Uterus (tissue), 2 donors: ENCODE measurements around the gene PLXND1.

Experiments used
- CTCF ChIP-seq, 4 experiments: fragments of 200-600 bp in 2 of 4; fragments of 450-650 bp in 2 of 4; sonication (generic) in 2 of 4; IDR thresholded peaks; one replicate each; pipeline ENCODE4 v1.5.1; 2016 to 2019; ENCODE audit warnings: antibody characterized with exemption in 4 of 4, mild to moderate bottlenecking in 2 of 4, moderate library complexity in 1 of 4
- POLR2A ChIP-seq, 2 donors: fragments of 450-650 bp; IDR thresholded peaks; one replicate each; pipeline ENCODE4 v1.6.1; 2016; ENCODE audit warnings: antibody characterized with exemption in 2 of 2, mild to moderate bottlenecking in 1 of 2, moderate library complexity in 1 of 2

- TF ChIP-seq CTCF (IDR thresholded peaks at IDR 0.05) (no peak), POLR2A (IDR thresholded peaks at IDR 0.05) (no peak)
Observed at GRCh38 chr3:129632977-129633376, 26.5 kb upstream of the PLXND1 start.
